HEK293 (cell line): ENCODE measurements around the gene SENP5.
A peak's percentile ranks its signal among the peaks of the same experiment; 100 is the strongest.

Experiments used
- ELK4 ChIP-seq: IDR thresholded peaks from 2 replicates; pipeline ENCODE4 v1.6.1; 2011; ENCODE audit warnings: mild to moderate bottlenecking, low read depth, low read length, borderline replicate concordance
- GLI2 ChIP-seq: fragments of 450-650 bp; formaldehyde crosslinking; IDR thresholded peaks from 2 replicates; pipeline ENCODE4; 2017; ENCODE audit warnings: missing biosample characterization, missing genetic modification characterization, low read depth, borderline replicate concordance
- GLI4 ChIP-seq: fragments of 450-650 bp; formaldehyde crosslinking; IDR thresholded peaks from 2 replicates; pipeline ENCODE4 v1.5.1; 2016; ENCODE audit warnings: missing biosample characterization, missing genetic modification characterization
- GLIS1 ChIP-seq: fragments of 450-650 bp; formaldehyde crosslinking; IDR thresholded peaks from 2 replicates; pipeline ENCODE4 v1.5.1; 2016; ENCODE audit warnings: missing biosample characterization, missing genetic modification characterization
- KLF17 ChIP-seq: fragments of 450-650 bp; formaldehyde crosslinking; IDR thresholded peaks from 2 replicates; pipeline ENCODE4 v1.5.1; 2016; ENCODE audit warnings: missing biosample characterization, missing genetic modification characterization
- SETDB1 ChIP-seq: IDR thresholded peaks from one replicate; pipeline ENCODE4 v1.6.1; 2017; ENCODE audit warnings: mild to moderate bottlenecking, low read length, moderate library complexity, mixed read lengths; ENCODE audit not compliant: insufficient read length
- SP2 ChIP-seq: fragments of 450-650 bp; formaldehyde crosslinking; IDR thresholded peaks from 2 replicates; pipeline ENCODE4 v1.5.1; 2016; ENCODE audit warnings: missing biosample characterization, missing genetic modification characterization
- YY1 ChIP-seq: fragments of 450-650 bp; formaldehyde crosslinking; IDR thresholded peaks from 2 replicates; pipeline ENCODE4 v1.5.1; 2018; ENCODE audit warnings: missing biosample characterization, missing genetic modification characterization
- ZEB2 ChIP-seq: fragments of 450-650 bp; formaldehyde crosslinking; IDR thresholded peaks from 2 replicates; pipeline ENCODE4 v1.5.1; 2016; ENCODE audit warnings: missing biosample characterization, missing genetic modification characterization
- ZNF112 ChIP-seq: fragments of 450-650 bp; formaldehyde crosslinking; IDR thresholded peaks from 2 replicates; pipeline ENCODE4 v1.5.0; 2017; ENCODE audit warnings: missing biosample characterization, missing genetic modification characterization
- ZNF114 ChIP-seq: fragments of 450-650 bp; formaldehyde crosslinking; IDR thresholded peaks from 2 replicates; pipeline ENCODE4 v1.5.0; 2017; ENCODE audit warnings: missing biosample characterization, missing genetic modification characterization
- ZNF121 ChIP-seq: fragments of 450-650 bp; formaldehyde crosslinking; IDR thresholded peaks from 2 replicates; pipeline ENCODE4 v1.5.1; 2016; ENCODE audit warnings: missing biosample characterization, missing genetic modification characterization
- ZNF18 ChIP-seq: fragments of 450-650 bp; formaldehyde crosslinking; IDR thresholded peaks from 2 replicates; pipeline ENCODE4 v1.5.1; 2016; ENCODE audit warnings: missing biosample characterization, missing genetic modification characterization
- ZNF221 ChIP-seq: fragments of 450-650 bp; formaldehyde crosslinking; IDR thresholded peaks from 2 replicates; pipeline ENCODE4 v1.5.1; 2017; ENCODE audit warnings: missing biosample characterization, missing genetic modification characterization, borderline replicate concordance
- ZNF280C ChIP-seq: fragments of 450-650 bp; formaldehyde crosslinking; IDR thresholded peaks from 2 replicates; pipeline ENCODE4 v1.5.1; 2016; ENCODE audit warnings: missing biosample characterization, missing genetic modification characterization
- ZNF350 ChIP-seq: fragments of 450-650 bp; formaldehyde crosslinking; IDR thresholded peaks from 2 replicates; pipeline ENCODE4 v1.5.0; 2017; ENCODE audit warnings: missing biosample characterization, mild to moderate bottlenecking, missing genetic modification characterization
- ZNF48 ChIP-seq: fragments of 450-650 bp; formaldehyde crosslinking; IDR thresholded peaks from 2 replicates; pipeline ENCODE4 v1.5.1; 2016; ENCODE audit warnings: missing biosample characterization, missing genetic modification characterization
- ZNF518A ChIP-seq: fragments of 450-650 bp; formaldehyde crosslinking; conservative IDR thresholded peaks from 2 replicates; pipeline ENCODE4 v1.5.1; 2016; ENCODE audit warnings: low read depth, missing biosample characterization, missing genetic modification characterization
- ZNF561 ChIP-seq: fragments of 450-650 bp; IDR thresholded peaks from 2 replicates; pipeline ENCODE4 v1.5.1; 2018; ENCODE audit warnings: missing biosample characterization, missing genetic modification characterization, borderline replicate concordance
- ZNF621 ChIP-seq: fragments of 450-650 bp; formaldehyde crosslinking; IDR thresholded peaks from 2 replicates; pipeline ENCODE4 v1.5.1; 2017; ENCODE audit warnings: missing biosample characterization, missing genetic modification characterization
- ZNF626 ChIP-seq: fragments of 450-650 bp; sonication (Bioruptor Pico); formaldehyde crosslinking; IDR thresholded peaks from 2 replicates; pipeline ENCODE4 v1.5.1; 2018; ENCODE audit warnings: missing biosample characterization, missing genetic modification characterization, inconsistent platforms
- ZNF654 ChIP-seq: fragments of 450-650 bp; formaldehyde crosslinking; IDR thresholded peaks from 2 replicates; pipeline ENCODE4 v1.5.1; 2016; ENCODE audit warnings: low read depth, missing biosample characterization, missing genetic modification characterization
- ZNF701 ChIP-seq: fragments of 450-650 bp; formaldehyde crosslinking; IDR thresholded peaks from 2 replicates; pipeline ENCODE4 v1.5.1; 2016; ENCODE audit warnings: missing biosample characterization, missing genetic modification characterization
- ZNF704 ChIP-seq: fragments of 450-650 bp; formaldehyde crosslinking; IDR thresholded peaks from 2 replicates; pipeline ENCODE4 v1.5.1; 2016; ENCODE audit warnings: missing biosample characterization, missing genetic modification characterization
- ZSCAN16 ChIP-seq: fragments of 450-650 bp; formaldehyde crosslinking; IDR thresholded peaks from 2 replicates; pipeline ENCODE4 v1.5.1; 2016; ENCODE audit warnings: missing biosample characterization, missing genetic modification characterization
- ZSCAN23 ChIP-seq: fragments of 450-650 bp; formaldehyde crosslinking; IDR thresholded peaks from 2 replicates; pipeline ENCODE4 v1.5.1; 2016; ENCODE audit warnings: missing biosample characterization, missing genetic modification characterization
- ZSCAN5A ChIP-seq: fragments of 450-650 bp; formaldehyde crosslinking; IDR thresholded peaks from 2 replicates; pipeline ENCODE4 v1.5.1; 2016; ENCODE audit warnings: missing biosample characterization, missing genetic modification characterization

SENP5 gene

GRCh38 chr3:196942226-196942914 lies 74.7 kb downstream of the SENP5 start, which contains the start of gene NCBP2 (continued):
- TF ChIP-seq ZNF18 (tag by site-specific recombination), result no peak
- no peak for TF ChIP-seq SETDB1
- TF ChIP-seq ZNF626 (tag by site-specific recombination), result no peak
- no peak for TF ChIP-seq ZNF221 (tag by site-specific recombination)
- TF ChIP-seq ZNF704 (tag by site-specific recombination), result no peak
- TF ChIP-seq ZSCAN16, result no peak
- TF ChIP-seq ZNF121 (tag by site-specific recombination), result 0 out of 2 replicates have a peak, but pooled peaks have one; percentile 17
- TF ChIP-seq YY1 (tag by site-specific recombination), result peak; percentile 76
- TF ChIP-seq ZNF621 (tag by site-specific recombination), result no peak
- no peak for TF ChIP-seq ZNF350
- no peak for TF ChIP-seq ZSCAN5A (tag by site-specific recombination)
- no peak for TF ChIP-seq ZSCAN23
- no peak for TF ChIP-seq ZNF280C (tag by site-specific recombination)
- TF ChIP-seq ZNF48 (tag by site-specific recombination), result no peak
- no peak; the same call in 1 of the 2 replicates for TF ChIP-seq KLF17
- no peak for TF ChIP-seq ZNF561 (tag by site-specific recombination)
- no peak for TF ChIP-seq ZNF701
- peak; percentile 98 for TF ChIP-seq SP2 (tag by site-specific recombination)
- peak; percentile 94 for TF ChIP-seq ZNF518A (tag by site-specific recombination)
- TF ChIP-seq GLI4, result no peak
- TF ChIP-seq ELK4, result peak; percentile 88; the same call in 1 of the 2 replicates
- no peak for TF ChIP-seq ZNF114 (tag by site-specific recombination)
- TF ChIP-seq ZEB2 (tag by site-specific recombination), result peak; percentile 95
- TF ChIP-seq ZNF112 (tag by site-specific recombination), result no peak
- TF ChIP-seq ZNF654, result no peak
- TF ChIP-seq GLI2 (tag by site-specific recombination), result no peak
- TF ChIP-seq GLIS1, result peak; percentile 39; the same call in 1 of the 2 replicates
